A673 (cell line): Measurements from ENCODE around the gene CLEC2D. TPM values are rescaled to one million over a fixed set of nuclear protein-coding genes. Genes with fewer than 3 reads are reported as not detected.

ENCODE experiments used
- BruUV-seq: library from RNA; stranded (reverse); fragments of 400-500 nt; replicated peaks from 2 replicates; lab custom pipeline; 2021; lab: Mats Ljungman, UMichigan
- CTCF ChIA-PET: fragments of 300-600 bp; sonication (Branson Sonifier 250); formaldehyde crosslinking; loops from one replicate; lab custom pipeline; 2022; ENCODE audit warnings: antibody characterized with exemption; lab: Charles Lee
- POLR2A ChIA-PET: fragments of 300-600 bp; sonication (Branson Sonifier 250); formaldehyde crosslinking; loops from one replicate; lab custom pipeline; 2022; ENCODE audit warnings: antibody characterized with exemption; ENCODE audit not compliant: low non-redundant PET; lab: Charles Lee
- DNase-seq: peaks from one replicate; pipeline ENCODE4 v3.0.0-alpha.2; 2015; ENCODE audit warnings: low spot score
- H3K27ac ChIP-seq: fragments of 200-600 bp; sonication (generic); 2 replicates; pipeline ENCODE4 v1.5.1; 2016; ENCODE audit warnings: mixed run types, low read depth, mild to moderate bottlenecking, mixed read lengths, antibody characterized with exemption, low read length; ENCODE audit not compliant: poor library complexity, severe bottlenecking
- H3K27me3 ChIP-seq: fragments of 200-600 bp; sonication (generic); replicated peaks from 2 replicates; pipeline ENCODE4 v1.6.1; 2017; ENCODE audit warnings: mixed run types, low read depth, mild to moderate bottlenecking, mixed read lengths, antibody characterized with exemption, low read length; ENCODE audit not compliant: insufficient read depth, poor library complexity
- H3K36me3 ChIP-seq: fragments of 200-600 bp; sonication (generic); 2 replicates; pipeline ENCODE4 v1.6.1; 2016; ENCODE audit warnings: mixed run types, mild to moderate bottlenecking, mixed read lengths, antibody characterized with exemption, low read length; ENCODE audit not compliant: insufficient read depth, poor library complexity, severe bottlenecking
- H3K4me1 ChIP-seq: fragments of 200-600 bp; sonication (generic); 2 replicates; pipeline ENCODE4 v1.6.1; 2017; ENCODE audit warnings: mixed run types, mild to moderate bottlenecking, mixed read lengths, antibody characterized with exemption, low read length; ENCODE audit not compliant: insufficient read depth, poor library complexity, severe bottlenecking
- H3K4me3 ChIP-seq: fragments of 200-600 bp; sonication (generic); 2 replicates; pipeline ENCODE4 v1.5.1; 2016; ENCODE audit warnings: low read depth, mixed run types, mild to moderate bottlenecking, mixed read lengths, low read length; ENCODE audit not compliant: poor library complexity, severe bottlenecking
- H3K9me3 ChIP-seq: fragments of 200-600 bp; sonication (generic); 2 replicates; pipeline ENCODE4 v1.6.1; 2016; ENCODE audit warnings: mixed run types, low read depth, mild to moderate bottlenecking, mixed read lengths, antibody characterized with exemption, low read length; ENCODE audit not compliant: poor library complexity, severe bottlenecking
- EZH2 ChIP-seq: fragments of 200-600 bp; sonication (generic); IDR thresholded peaks from 2 replicates; pipeline ENCODE4 v1.6.1; 2017; ENCODE audit warnings: borderline replicate concordance, low read depth, mild to moderate bottlenecking, mixed read lengths, antibody characterized with exemption, low read length; ENCODE audit not compliant: poor library complexity, severe bottlenecking
- intact Hi-C: fragments of 100-400 bp; cut with micrococcal nuclease; formaldehyde crosslinking; loops from one replicate; pipeline ENCODE4 v1.10.0; 2022; ENCODE audit not compliant: unreplicated experiment
- total RNA-seq: library from RNA; stranded (reverse); gene quantifications from 2 replicates; pipeline ENCODE4 v1.2.3, GENCODE V29; 2021
- TF ChIP-seq, protein P1 (sequence below): fragments of 300-800, 200-600 bp; sonication (generic); conservative IDR thresholded peaks from 2 replicates; pipeline ENCODE4 v1.5.1; 2017; ENCODE audit warnings: low read depth, mild to moderate bottlenecking, antibody characterized with exemption, low read length, moderate library complexity, mixed read lengths

Gene CLEC2D
- total RNA-seq, 1 experiment from 2014 or later, result 1.6 TPM

GRCh38 chr12:9649532-9649940, 20.0 kb upstream of the CLEC2D start:
- no peak for TF ChIP-seq EZH2
- TF ChIP-seq, protein P1, sequence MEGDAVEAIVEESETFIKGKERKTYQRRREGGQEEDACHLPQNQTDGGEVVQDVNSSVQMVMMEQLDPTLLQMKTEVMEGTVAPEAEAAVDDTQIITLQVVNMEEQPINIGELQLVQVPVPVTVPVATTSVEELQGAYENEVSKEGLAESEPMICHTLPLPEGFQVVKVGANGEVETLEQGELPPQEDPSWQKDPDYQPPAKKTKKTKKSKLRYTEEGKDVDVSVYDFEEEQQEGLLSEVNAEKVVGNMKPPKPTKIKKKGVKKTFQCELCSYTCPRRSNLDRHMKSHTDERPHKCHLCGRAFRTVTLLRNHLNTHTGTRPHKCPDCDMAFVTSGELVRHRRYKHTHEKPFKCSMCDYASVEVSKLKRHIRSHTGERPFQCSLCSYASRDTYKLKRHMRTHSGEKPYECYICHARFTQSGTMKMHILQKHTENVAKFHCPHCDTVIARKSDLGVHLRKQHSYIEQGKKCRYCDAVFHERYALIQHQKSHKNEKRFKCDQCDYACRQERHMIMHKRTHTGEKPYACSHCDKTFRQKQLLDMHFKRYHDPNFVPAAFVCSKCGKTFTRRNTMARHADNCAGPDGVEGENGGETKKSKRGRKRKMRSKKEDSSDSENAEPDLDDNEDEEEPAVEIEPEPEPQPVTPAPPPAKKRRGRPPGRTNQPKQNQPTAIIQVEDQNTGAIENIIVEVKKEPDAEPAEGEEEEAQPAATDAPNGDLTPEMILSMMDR, result no peak
- peaks cover 14% of the 10 kb centered on the region for H3K4me1 ChIP-seq
- intact Hi-C loops, result no loop called here
- no peak for DNase-seq
- no peak overlapping the region for H3K4me3 ChIP-seq
- POLR2A ChIA-PET, result no interaction called here
- H3K27me3 ChIP-seq, result peaks cover 14% of the 10 kb centered on the region
- no TSS peak for BruUV-seq
- CTCF ChIA-PET, result no interaction called here
- H3K27ac ChIP-seq, result no peak overlapping the region
- H3K36me3 ChIP-seq, result no peaks in the 10 kb centered on the region
- peaks cover 6% of the 10 kb centered on the region for H3K9me3 ChIP-seq

GRCh38 chr12:9650151-9650576, 19.3 kb upstream of the CLEC2D start:
- no peak overlapping the region for H3K4me3 ChIP-seq
- H3K9me3 ChIP-seq, result peaks cover 6% of the 10 kb centered on the region
- intact Hi-C loops, result no loop called here
- DNase-seq, result no peak
- no peak overlapping the region for H3K27ac ChIP-seq
- peaks cover 14% of the 10 kb centered on the region for H3K27me3 ChIP-seq
- no peaks in the 10 kb centered on the region for H3K36me3 ChIP-seq
- H3K4me1 ChIP-seq, result peaks cover 11% of the 10 kb centered on the region
- ChIA-PET CTCF (no interaction called here), POLR2A (no interaction called here)
- no peak for TF ChIP-seq EZH2
- TF ChIP-seq, protein P1, result no peak
- BruUV-seq, result no TSS peak

DNA sequence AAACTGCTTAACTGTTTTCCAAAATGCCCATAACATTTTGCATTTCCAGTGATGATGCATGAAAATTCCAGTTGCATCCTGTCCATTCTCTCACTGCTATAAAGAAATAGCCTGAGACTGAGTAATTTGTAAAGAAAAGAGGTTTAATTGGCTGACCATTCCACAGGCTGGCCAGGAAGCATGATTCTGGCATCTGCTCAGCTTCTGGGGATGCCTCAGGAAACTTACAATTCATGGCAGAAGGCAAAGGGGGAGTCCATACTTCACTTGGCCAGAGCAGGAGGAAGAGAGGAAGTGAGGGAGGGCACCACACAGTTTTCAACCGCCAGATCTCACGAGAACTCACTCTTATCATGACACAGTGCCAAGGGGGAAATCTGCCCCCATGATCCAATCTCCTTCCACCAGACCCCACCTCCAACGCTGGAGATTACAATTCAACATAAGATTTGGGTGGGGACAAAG, 18.2 kb upstream of the CLEC2D start:
- BruUV-seq, result no TSS peak
- H3K27ac ChIP-seq, result no peak overlapping the region
- H3K27me3 ChIP-seq, result peaks cover 18% of the 10 kb centered on the region
- ChIA-PET POLR2A (no interaction called here), CTCF (no interaction called here)
- H3K9me3 ChIP-seq, result no peaks in the 10 kb centered on the region
- TF ChIP-seq, protein P1, result no peak
- TF ChIP-seq EZH2, result no peak
- H3K36me3 ChIP-seq, result no peaks in the 10 kb centered on the region
- H3K4me3 ChIP-seq, result no peak overlapping the region
- no peak for DNase-seq
- H3K4me1 ChIP-seq, result peaks cover 11% of the 10 kb centered on the region
- intact Hi-C loops, result no loop called here
